ENCODE results near the gene FOSL2. TPM values are rescaled to one million over a fixed set of nuclear protein-coding genes. Genes with fewer than 3 reads are reported as not detected.

The FOSL2 gene
- total RNA-seq, 1 experiment from 2014 or later, result 141 TPM

- H3K9me3 Mint-ChIP-seq (ENCODE audit: unreplicated experiment), result no peaks in the 10 kb centered on the region
- no peak for TF ChIP-seq CTCF (IDR thresholded peaks at IDR 0.05; ENCODE audit: unreplicated experiment)
- no TSS peak for BruUV-seq (replicated peaks)
- H3K27me3 Mint-ChIP-seq (ENCODE audit: insufficient read depth, unreplicated experiment), result no peaks in the 10 kb centered on the region
- ChIA-PET CTCF (interaction anchor here (0.6 to 5.1 kb wide), 3 partner anchors 10 to 248 kb away, joined by 3 to 44 read pairs (median 6); no protein-coding TSS in a partner anchor), POLR2A (interaction anchor here (1.1 to 7.3 kb wide), 5 partner anchors 11 to 155 kb away, joined by 4 to 295 read pairs (median 47); partner anchors contain the start of gene FOSL2)
- peaks cover 37% of the 10 kb centered on the region for H3K4me1 Mint-ChIP-seq (ENCODE audit: insufficient read depth, unreplicated experiment)
- intact Hi-C loops (cut with micrococcal nuclease), result no loop called here
- no peak for DNase-seq (ENCODE audit: unreplicated experiment)
- no peak overlapping the region for H3K4me3 Mint-ChIP-seq (ENCODE audit: unreplicated experiment)
- no peaks in the 10 kb centered on the region for H3K36me3 Mint-ChIP-seq (ENCODE audit: insufficient read depth, unreplicated experiment)
- peak overlapping the region; percentile 70 for H3K27ac Mint-ChIP-seq (ENCODE audit: low read depth, unreplicated experiment)
Measured at GRCh38 chr2:28380219-28380618, 12.4 kb upstream of the FOSL2 start.

- intact Hi-C loops (cut with micrococcal nuclease), result no loop called here
- H3K4me3 Mint-ChIP-seq (ENCODE audit: unreplicated experiment), result no peak overlapping the region
- DNase-seq (ENCODE audit: unreplicated experiment), result no peak
- H3K4me1 Mint-ChIP-seq (ENCODE audit: insufficient read depth, unreplicated experiment), result peaks cover 35% of the 10 kb centered on the region
- BruUV-seq (replicated peaks), result no TSS peak
- CTCF ChIA-PET, result interaction anchor here (0.6 to 5.1 kb wide), 4 partner anchors 9 to 43 kb away, joined by 3 to 44 read pairs (median 3); no protein-coding TSS in a partner anchor
- H3K9me3 Mint-ChIP-seq (ENCODE audit: unreplicated experiment), result no peaks in the 10 kb centered on the region
- no peak for TF ChIP-seq CTCF (IDR thresholded peaks at IDR 0.05; ENCODE audit: unreplicated experiment)
- no peaks in the 10 kb centered on the region for H3K27me3 Mint-ChIP-seq (ENCODE audit: insufficient read depth, unreplicated experiment)
- POLR2A ChIA-PET, result interaction anchor here (0.6 to 7.3 kb wide), 4 partner anchors 10 to 699 kb away, joined by 3 to 295 read pairs (median 44); partner anchors contain the start of gene FOSL2
- H3K36me3 Mint-ChIP-seq (ENCODE audit: insufficient read depth, unreplicated experiment), result no peaks in the 10 kb centered on the region
- no peak overlapping the region for H3K27ac Mint-ChIP-seq (ENCODE audit: low read depth, unreplicated experiment)
Measured at GRCh38 chr2:28381225-28382180, 11.2 kb upstream of the FOSL2 start.

- no peak for DNase-seq (ENCODE audit: unreplicated experiment)
- no peaks in the 10 kb centered on the region for H3K27me3 Mint-ChIP-seq (ENCODE audit: insufficient read depth, unreplicated experiment)
- CTCF ChIA-PET, result interaction anchor here (0.7 to 0.9 kb wide), 2 partner anchors 43 to 484 kb away, joined by 3 read pairs; no protein-coding TSS in a partner anchor
- H3K9me3 Mint-ChIP-seq (ENCODE audit: unreplicated experiment), result no peaks in the 10 kb centered on the region
- no peak overlapping the region for H3K4me3 Mint-ChIP-seq (ENCODE audit: unreplicated experiment)
- TF ChIP-seq CTCF (IDR thresholded peaks at IDR 0.05; ENCODE audit: unreplicated experiment), result no peak
- no peak overlapping the region for H3K27ac Mint-ChIP-seq (ENCODE audit: low read depth, unreplicated experiment)
- POLR2A ChIA-PET, result interaction anchor here (0.6 to 7.3 kb wide), 3 partner anchors 8 to 290 kb away, joined by 3 to 295 read pairs (median 6); partner anchors contain the start of gene FOSL2
- intact Hi-C loops (cut with micrococcal nuclease), result no loop called here
- no TSS peak for BruUV-seq (replicated peaks)
- peaks cover 32% of the 10 kb centered on the region for H3K4me1 Mint-ChIP-seq (ENCODE audit: insufficient read depth, unreplicated experiment)
- H3K36me3 Mint-ChIP-seq (ENCODE audit: insufficient read depth, unreplicated experiment), result no peaks in the 10 kb centered on the region
Measured at GRCh38 chr2:28382755-28383154, 9.9 kb upstream of the FOSL2 start.

All from MCF 10A (cell line).